Stomach smooth muscle (tissue), 2 donors: ENCODE data around the gene KIF26B.

ENCODE experiments used
- H3K27ac ChIP-seq: one replicate; pipeline ENCODE4 v1.7.0; 2013; ENCODE audit warnings: mild to moderate bottlenecking, low read length, inconsistent platforms
- H3K27me3 ChIP-seq, 2 donors: one replicate each; pipeline ENCODE4 v1.7.0; 2013; ENCODE audit warnings: low read length in 2 of 2; ENCODE audit not compliant: insufficient read depth in 2 of 2, control insufficient read depth in 1 of 2
- H3K36me3 ChIP-seq, 2 donors: one replicate each; pipeline ENCODE4 v1.7.0; 2013; ENCODE audit warnings: low read length in 2 of 2; ENCODE audit not compliant: control insufficient read depth in 2 of 2, insufficient read depth in 2 of 2
- H3K4me1 ChIP-seq: one replicate; pipeline ENCODE4 v1.7.0; 2013; ENCODE audit warnings: low read length; ENCODE audit not compliant: control insufficient read depth, insufficient read depth
- H3K4me3 ChIP-seq, 2 donors: one replicate each; pipeline ENCODE4 v1.7.0; 2013; ENCODE audit warnings: low read length in 2 of 2
- H3K9ac ChIP-seq, 2 donors: one replicate each; pipeline ENCODE4 v1.7.0; 2013; ENCODE audit warnings: low read length in 2 of 2, mild to moderate bottlenecking in 1 of 2
- H3K9me3 ChIP-seq, 2 donors: one replicate each; pipeline ENCODE4 v1.7.0; 2013; ENCODE audit warnings: low read length in 2 of 2; ENCODE audit not compliant: control insufficient read depth in 2 of 2
- donor health status: healthy.
- donor health status: Pancreatic carcinoma.

KIF26B gene

GRCh38 chr1:245537992-245538391 is 383.2 kb downstream of the KIF26B start:
- Histone ChIP-seq H3K27me3 (peaks cover 0 to 2% of the 10 kb centered on the region in 2 donors), H3K4me3 (no peak overlapping the region), H3K4me1 (no peaks in the 10 kb centered on the region), H3K36me3 (no peaks in the 10 kb centered on the region), H3K9ac (no peak overlapping the region), H3K27ac (no peak overlapping the region), H3K9me3 (no peaks in the 10 kb centered on the region)

GRCh38 chr1:245538671-245539070 is 383.9 kb downstream of the KIF26B start:
- H3K27ac ChIP-seq, result no peak overlapping the region
- no peaks in the 10 kb centered on the region for H3K4me1 ChIP-seq
- H3K9ac ChIP-seq, result no peak overlapping the region
- H3K27me3 ChIP-seq, result peaks cover 0 to 2% of the 10 kb centered on the region in 2 donors
- no peak overlapping the region for H3K4me3 ChIP-seq
- no peaks in the 10 kb centered on the region for H3K36me3 ChIP-seq
- no peaks in the 10 kb centered on the region for H3K9me3 ChIP-seq

GRCh38 chr1:245541369-245541768 is 386.6 kb downstream of the KIF26B start:
- no peaks in the 10 kb centered on the region for H3K4me1 ChIP-seq

GRCh38 chr1:245542365-245542764 is 387.6 kb downstream of the KIF26B start:
- Histone ChIP-seq H3K9me3 (no peaks in the 10 kb centered on the region), H3K9ac (no peak overlapping the region), H3K36me3 (no peaks in the 10 kb centered on the region), H3K27me3 (no peaks in the 10 kb centered on the region), H3K4me3 (no peak overlapping the region), H3K27ac (no peak overlapping the region), H3K4me1 (no peaks in the 10 kb centered on the region)

More at GRCh38 chr1:245541369-245541768, 386.6 kb downstream of the KIF26B start:
- Histone ChIP-seq H3K36me3 (no peaks in the 10 kb centered on the region), H3K9me3 (no peaks in the 10 kb centered on the region), H3K27me3 (no peaks in the 10 kb centered on the region), H3K27ac (no peak overlapping the region), H3K4me3 (no peak overlapping the region), H3K9ac (no peak overlapping the region)

- Histone ChIP-seq H3K4me3 (no peak overlapping the region), H3K9ac (no peak overlapping the region), H3K27me3 (no peaks in the 10 kb centered on the region), H3K9me3 (no peaks in the 10 kb centered on the region), H3K36me3 (no peaks in the 10 kb centered on the region), H3K27ac (no peak overlapping the region), H3K4me1 (no peaks in the 10 kb centered on the region)
Measured at GRCh38 chr1:245544236-245544635, 389.5 kb downstream of the KIF26B start.

- Histone ChIP-seq H3K9ac (no peak overlapping the region), H3K4me1 (no peaks in the 10 kb centered on the region), H3K36me3 (no peaks in the 10 kb centered on the region), H3K27ac (no peak overlapping the region), H3K9me3 (no peaks in the 10 kb centered on the region), H3K4me3 (no peak overlapping the region), H3K27me3 (no peaks in the 10 kb centered on the region)
Measured at GRCh38 chr1:245546875-245547274, 392.1 kb downstream of the KIF26B start.

- no peaks in the 10 kb centered on the region for H3K4me1 ChIP-seq
- no peaks in the 10 kb centered on the region for H3K36me3 ChIP-seq
- H3K27me3 ChIP-seq, result no peaks in the 10 kb centered on the region
- H3K9ac ChIP-seq, result no peak overlapping the region
- H3K27ac ChIP-seq, result no peak overlapping the region
- H3K4me3 ChIP-seq, result no peak overlapping the region
- H3K9me3 ChIP-seq, result no peaks in the 10 kb centered on the region
Measured at GRCh38 chr1:245549996-245550719, 395.4 kb downstream of the KIF26B start.

GRCh38 chr1:245550720-245551043 is 395.9 kb downstream of the KIF26B start:
- Histone ChIP-seq H3K4me1 (no peaks in the 10 kb centered on the region), H3K4me3 (no peak overlapping the region), H3K27me3 (no peaks in the 10 kb centered on the region), H3K36me3 (no peaks in the 10 kb centered on the region), H3K27ac (no peak overlapping the region), H3K9me3 (no peaks in the 10 kb centered on the region), H3K9ac (no peak overlapping the region)

- no peak overlapping the region for H3K27ac ChIP-seq
- no peaks in the 10 kb centered on the region for H3K27me3 ChIP-seq
- no peaks in the 10 kb centered on the region for H3K9me3 ChIP-seq
- no peaks in the 10 kb centered on the region for H3K4me1 ChIP-seq
- H3K4me3 ChIP-seq, result no peak overlapping the region
- H3K9ac ChIP-seq, result no peak overlapping the region
- H3K36me3 ChIP-seq, result no peaks in the 10 kb centered on the region
Measured at GRCh38 chr1:245551536-245551935, 396.8 kb downstream of the KIF26B start.

- Histone ChIP-seq H3K4me1 (no peaks in the 10 kb centered on the region), H3K9ac (no peak overlapping the region), H3K27me3 (no peaks in the 10 kb centered on the region), H3K27ac (no peak overlapping the region), H3K9me3 (no peaks in the 10 kb centered on the region), H3K4me3 (no peak overlapping the region), H3K36me3 (no peaks in the 10 kb centered on the region)
Measured at GRCh38 chr1:245552331-245552730, 397.5 kb downstream of the KIF26B start.

- no peak overlapping the region for H3K27ac ChIP-seq
- no peaks in the 10 kb centered on the region for H3K27me3 ChIP-seq
- H3K4me1 ChIP-seq, result no peaks in the 10 kb centered on the region
- H3K4me3 ChIP-seq, result no peak overlapping the region
- H3K36me3 ChIP-seq, result no peaks in the 10 kb centered on the region
- H3K9ac ChIP-seq, result no peak overlapping the region
- no peaks in the 10 kb centered on the region for H3K9me3 ChIP-seq
Measured at GRCh38 chr1:245556057-245556456, 401.3 kb downstream of the KIF26B start.
